ENCODE results near the gene ADD1. TPM values are rescaled to one million over a fixed set of nuclear protein-coding genes. Genes with fewer than 3 reads are reported as not detected.

Gene ADD1
- total and polyA plus RNA-seq, 4 donors, result 62.2 to 142 (median 83.4) TPM

- H3K27ac ChIP-seq (ENCODE audit: low read depth in 1 of 2, low read length in 2 of 2), result peak overlapping the region; percentile 4 to 10
- H3K9me3 ChIP-seq (ENCODE audit: control insufficient read depth in 4 of 4, low read length in 3 of 4), result no peaks in the 10 kb centered on the region
- H3K36me3 ChIP-seq (ENCODE audit: control insufficient read depth in 4 of 4, insufficient read depth in 3 of 4, low read depth in 1 of 4, low read length in 3 of 4), result peaks cover 3 to 20% (median 9%) of the 10 kb centered on the region in 4 donors
- TF ChIP-seq RAD21 (IDR thresholded peaks at IDR 0.05), result peak in 1 of 2 donors; percentile 30
- no peak for TF ChIP-seq RXRA (IDR thresholded peaks at IDR 0.05)
- no peak for TF ChIP-seq HNF4G (IDR thresholded peaks at IDR 0.05)
- no peak for TF ChIP-seq HNF4A (conservative IDR thresholded peaks at IDR 0.05)
- no peak overlapping the region for H3K4me3 ChIP-seq (ENCODE audit: low read depth in 1 of 3, low read length in 3 of 3)
- H3K9ac ChIP-seq (ENCODE audit: low read depth in 1 of 2, low read length in 2 of 2), result no peak overlapping the region
- H3K27me3 ChIP-seq (ENCODE audit: control insufficient read depth in 4 of 4, insufficient read depth in 4 of 4, low read length in 3 of 4), result no peaks in the 10 kb centered on the region
- H3K4me1 ChIP-seq (ENCODE audit: control insufficient read depth in 4 of 4, insufficient read depth in 4 of 4, low read length in 3 of 4), result peaks cover 9 to 31% (median 24%) of the 10 kb centered on the region in 4 donors
- DNase-seq (ENCODE audit: low spot score), result no peak
- 80% methylated on average over 38 of the region's 38 CpGs for WGBS
Observed at GRCh38 chr4:2931512-2932301, 88.1 kb downstream of the ADD1 start.

- no peak for DNase-seq (ENCODE audit: low spot score)
- H3K27ac ChIP-seq (ENCODE audit: low read depth in 1 of 2, low read length in 2 of 2), result peak overlapping the region; percentile 4 to 10
- H3K36me3 ChIP-seq (ENCODE audit: control insufficient read depth in 4 of 4, insufficient read depth in 3 of 4, low read depth in 1 of 4, low read length in 3 of 4), result peaks cover 0 to 14% (median 7%) of the 10 kb centered on the region in 4 donors
- H3K4me3 ChIP-seq (ENCODE audit: low read depth in 1 of 3, low read length in 3 of 3), result no peak overlapping the region
- H3K9ac ChIP-seq (ENCODE audit: low read depth in 1 of 2, low read length in 2 of 2), result no peak overlapping the region
- H3K4me1 ChIP-seq (ENCODE audit: control insufficient read depth in 4 of 4, insufficient read depth in 4 of 4, low read length in 3 of 4), result peaks cover 9 to 35% (median 27%) of the 10 kb centered on the region in 4 donors
- H3K9me3 ChIP-seq (ENCODE audit: control insufficient read depth in 4 of 4, low read length in 3 of 4), result no peaks in the 10 kb centered on the region
- WGBS, result 90% methylated on average over 18 of the region's 18 CpGs
- H3K27me3 ChIP-seq (ENCODE audit: control insufficient read depth in 4 of 4, insufficient read depth in 4 of 4, low read length in 3 of 4), result no peaks in the 10 kb centered on the region
- TF ChIP-seq ATF3 (IDR thresholded peaks at IDR 0.05) (no peak), RAD21 (IDR thresholded peaks at IDR 0.05) (no peak), RXRA (IDR thresholded peaks at IDR 0.05) (no peak), HNF4G (IDR thresholded peaks at IDR 0.05) (no peak), SP1 (IDR thresholded peaks at IDR 0.05) (no peak), EGR1 (IDR thresholded peaks at IDR 0.05; ENCODE audit: low read depth in 2 of 2) (no peak), HNF4A (conservative IDR thresholded peaks at IDR 0.05) (no peak), JUND (IDR thresholded peaks at IDR 0.05) (no peak)
Observed at GRCh38 chr4:2932321-2932950, 88.8 kb downstream of the ADD1 start.

GRCh38 chr4:2932951-2933565 is 89.4 kb downstream of the ADD1 start:
- no peaks in the 10 kb centered on the region for H3K27me3 ChIP-seq (ENCODE audit: control insufficient read depth in 4 of 4, insufficient read depth in 4 of 4, low read length in 3 of 4)
- H3K4me3 ChIP-seq (ENCODE audit: low read depth in 1 of 3, low read length in 3 of 3), result no peak overlapping the region
- TF ChIP-seq RAD21 (IDR thresholded peaks at IDR 0.05), result no peak
- no peak for TF ChIP-seq FOXA1 (IDR thresholded peaks at IDR 0.05)
- TF ChIP-seq ZBTB33 (IDR thresholded peaks at IDR 0.05), result no peak
- TF ChIP-seq JUND (IDR thresholded peaks at IDR 0.05), result no peak
- TF ChIP-seq NR2F2 (IDR thresholded peaks at IDR 0.05), result no peak
- TF ChIP-seq SP1 (IDR thresholded peaks at IDR 0.05), result no peak
- no peak for TF ChIP-seq YY1 (IDR thresholded peaks at IDR 0.05)
- TF ChIP-seq ATF3 (IDR thresholded peaks at IDR 0.05), result no peak
- TF ChIP-seq FOXA2 (IDR thresholded peaks at IDR 0.05), result no peak
- no peak for TF ChIP-seq TAF1 (conservative IDR thresholded peaks at IDR 0.05)
- no peak for TF ChIP-seq CTCF (IDR thresholded peaks at IDR 0.05; ENCODE audit: low read depth, low read length, missing input control)
- no peak for TF ChIP-seq HNF4G (IDR thresholded peaks at IDR 0.05)
- no peak for TF ChIP-seq MAX (IDR thresholded peaks at IDR 0.05)
- no peak for TF ChIP-seq HNF4A (conservative IDR thresholded peaks at IDR 0.05)
- TF ChIP-seq RXRA (IDR thresholded peaks at IDR 0.05), result no peak
- no peak for TF ChIP-seq GABPA (IDR thresholded peaks at IDR 0.05 in 1 of 2, conservative IDR thresholded peaks at IDR 0.05 in 1 of 2)
- DNase-seq (ENCODE audit: low spot score), result no peak
- H3K9me3 ChIP-seq (ENCODE audit: control insufficient read depth in 4 of 4, low read length in 3 of 4), result no peaks in the 10 kb centered on the region
- 84% methylated on average over 15 of the region's 15 CpGs for whole genome bisulfite sequencing
- H3K9ac ChIP-seq (ENCODE audit: low read depth in 1 of 2, low read length in 2 of 2), result no peak overlapping the region
- peaks cover 0 to 14% (median 8%) of the 10 kb centered on the region in 4 donors for H3K36me3 ChIP-seq (ENCODE audit: control insufficient read depth in 4 of 4, insufficient read depth in 3 of 4, low read depth in 1 of 4, low read length in 3 of 4)
- H3K4me1 ChIP-seq (ENCODE audit: control insufficient read depth in 4 of 4, insufficient read depth in 4 of 4, low read length in 3 of 4), result peaks cover 9 to 35% (median 27%) of the 10 kb centered on the region in 4 donors
- H3K27ac ChIP-seq (ENCODE audit: low read depth in 1 of 2, low read length in 2 of 2), result peak overlapping the region in 1 of 2 donors; percentile 55
